ENCODE results near the gene FNDC11.
"Not testable (repeated sequence)": the region's sequence is repeated elsewhere in the genome, so short reads cannot be mapped to it uniquely, and the experiment has no call there.

The FNDC11 gene

DNA sequence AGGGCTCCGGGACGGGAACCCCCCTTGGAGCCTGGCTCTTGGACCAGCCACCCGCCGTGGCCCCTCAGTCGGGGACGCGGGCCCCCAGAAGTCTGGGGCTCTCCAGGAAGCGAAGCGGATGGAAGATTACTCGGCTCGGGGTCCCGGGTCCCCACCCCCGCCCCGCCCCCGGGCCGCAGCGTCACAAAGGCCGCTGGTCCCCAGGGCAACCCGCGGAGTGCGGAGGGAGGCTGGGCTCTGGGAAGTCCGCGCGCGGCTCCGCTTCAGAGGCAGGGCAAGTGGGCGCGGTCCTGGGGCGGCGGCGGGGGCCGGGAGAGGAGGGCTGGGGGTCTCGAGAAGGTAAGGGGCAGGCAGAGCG, at the start of gene FNDC11:
Gene FNDC11, plus strand, starts transcription at position 227 of the 358 bp plus-strand sequence. CDS start 1,505 bp downstream, outside the sequence.
- DNase-seq (ENCODE audit: low read depth) = no peak

- DNase-seq (ENCODE audit: low read depth) = no peak
Measured at GRCh38 chr20:63504642-63505041, 49.3 kb upstream of the FNDC11 start.

- DNase-seq (ENCODE audit: low read depth) = no peak
Measured at GRCh38 chr20:63505281-63505680, 48.7 kb upstream of the FNDC11 start.

- DNase-seq (ENCODE audit: low read depth) = no peak
Measured at GRCh38 chr20:63505723-63506122, 48.2 kb upstream of the FNDC11 start.

DNA sequence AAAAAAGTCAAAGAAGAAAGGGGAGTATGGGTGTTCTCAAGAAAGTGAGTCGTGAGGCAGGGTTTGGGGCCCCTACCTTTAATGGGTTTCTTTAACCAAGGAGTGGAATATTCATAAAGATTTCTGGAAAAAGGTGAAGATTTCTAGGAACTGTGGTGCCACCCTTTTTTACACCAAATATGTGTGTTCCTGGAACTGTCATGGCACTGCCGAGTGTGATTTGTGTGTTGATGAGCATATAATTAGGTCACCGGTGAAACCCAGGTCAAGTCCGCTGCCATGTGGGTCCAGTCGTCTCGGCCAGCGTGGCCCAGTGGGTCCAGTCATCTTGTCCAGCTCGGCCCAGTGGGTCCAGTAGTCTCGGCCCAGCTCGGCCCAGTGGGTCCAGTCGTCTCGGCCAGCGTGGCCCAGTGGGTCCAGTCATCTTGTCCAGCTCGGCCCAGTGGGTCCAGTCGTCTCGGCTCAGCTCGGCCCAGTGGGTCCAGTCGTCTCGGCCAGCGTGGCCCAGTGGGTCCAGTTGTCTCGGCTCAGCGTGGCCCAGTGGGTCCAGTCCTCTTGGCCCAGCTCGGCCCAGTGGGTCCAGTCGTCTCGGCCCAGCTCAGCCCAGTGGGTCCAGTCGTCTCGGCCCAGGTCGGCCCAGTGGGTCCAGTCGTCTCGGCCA, 46.7 kb upstream of the FNDC11 start:
- no peak for DNase-seq (ENCODE audit: low read depth)

- DNase-seq (ENCODE audit: low read depth) = no peak
Measured at GRCh38 chr20:63508072-63508768, 45.7 kb upstream of the FNDC11 start.

DNA sequence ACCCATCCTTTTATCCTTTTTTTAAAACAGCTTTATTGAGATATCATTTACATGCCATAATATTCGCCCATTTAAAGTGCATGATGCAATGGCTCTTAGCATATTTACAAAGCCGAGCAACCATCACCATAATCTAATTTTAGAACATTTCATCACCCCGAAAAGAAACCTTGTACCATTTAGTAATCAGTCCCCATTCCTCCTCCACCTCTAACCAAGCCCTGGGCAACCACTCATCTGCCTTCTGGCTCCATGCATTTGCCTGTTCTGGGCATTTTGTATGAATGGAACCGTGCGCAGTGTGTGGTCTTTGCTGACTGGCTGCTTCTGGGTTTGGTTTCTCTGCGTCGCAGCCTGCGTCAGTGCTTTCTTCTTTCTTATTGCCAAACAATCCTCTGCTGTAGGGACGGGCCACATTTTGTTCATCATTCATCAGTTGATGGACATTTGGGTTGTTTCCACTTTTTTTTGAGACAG, 44.8 kb upstream of the FNDC11 start:
- DNase-seq (ENCODE audit: low read depth) = no peak

- no peak for DNase-seq (ENCODE audit: low read depth)
Measured at GRCh38 chr20:63513207-63513606, 40.8 kb upstream of the FNDC11 start.

DNA sequence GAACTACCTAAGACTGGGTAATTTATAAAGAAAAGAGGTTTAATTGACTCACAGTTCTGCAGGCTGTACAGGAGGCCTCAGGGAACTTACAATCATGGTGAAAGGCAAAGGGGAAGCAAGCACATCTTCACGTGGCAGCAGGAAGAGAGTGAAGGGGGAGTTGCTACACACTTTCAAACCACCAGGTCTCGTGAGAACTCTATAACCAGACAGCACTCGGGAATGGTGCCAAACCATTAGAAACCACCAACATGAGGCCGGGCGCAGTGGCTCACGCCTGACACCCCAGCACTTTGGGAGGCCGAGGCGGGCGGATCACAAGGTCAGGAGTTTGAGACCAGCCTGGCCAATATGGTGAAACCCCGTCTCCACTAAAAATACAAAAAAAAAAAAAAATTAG, 39.4 kb upstream of the FNDC11 start:
- DNase-seq (ENCODE audit: low read depth) = not testable (repeated sequence)

DNA sequence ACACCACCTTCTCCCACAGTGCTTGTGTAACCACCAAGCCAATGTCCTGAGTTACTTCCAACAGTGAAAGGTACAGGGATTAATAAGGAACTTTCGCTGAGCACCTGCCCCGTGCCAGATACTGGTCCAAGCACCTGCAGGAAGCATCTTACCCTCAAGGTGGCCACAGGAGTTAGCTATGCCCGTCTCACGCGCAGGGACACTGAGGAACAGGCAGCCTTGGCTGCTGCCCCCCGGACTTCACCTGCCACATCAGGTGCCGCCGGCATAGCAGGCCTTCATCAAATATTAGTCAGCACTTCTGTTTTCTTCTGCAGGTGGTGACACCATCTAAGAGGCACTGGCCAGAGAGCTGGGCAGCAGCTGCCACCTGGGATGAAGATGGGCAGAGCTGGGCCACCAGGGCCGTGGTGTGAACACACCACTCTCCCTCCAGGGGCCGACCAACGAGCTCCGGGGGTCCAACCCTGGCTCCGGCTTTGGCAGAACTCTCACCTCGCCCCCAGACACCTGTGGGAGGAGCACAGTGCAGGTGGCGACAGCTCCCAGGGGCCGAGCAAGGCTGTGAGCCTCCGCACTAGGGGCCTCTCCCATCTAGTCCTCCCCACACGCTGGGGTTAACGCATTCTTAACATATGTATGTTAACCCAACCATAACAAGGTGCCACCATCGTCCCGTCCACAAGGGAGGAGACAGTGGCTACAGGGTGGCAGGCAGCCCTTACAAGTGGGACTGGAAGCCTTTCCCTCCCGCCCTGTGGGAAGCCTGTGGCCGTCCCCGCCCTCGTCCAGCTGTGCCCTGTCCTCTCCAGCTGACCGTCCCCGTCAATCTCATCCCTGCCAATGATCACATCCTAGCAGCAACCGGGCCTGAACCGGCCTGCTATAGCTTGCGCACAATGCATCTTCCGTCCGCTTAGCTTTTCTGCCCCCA, 36.3 kb upstream of the FNDC11 start:
- DNase-seq (ENCODE audit: low read depth) = no peak

DNA sequence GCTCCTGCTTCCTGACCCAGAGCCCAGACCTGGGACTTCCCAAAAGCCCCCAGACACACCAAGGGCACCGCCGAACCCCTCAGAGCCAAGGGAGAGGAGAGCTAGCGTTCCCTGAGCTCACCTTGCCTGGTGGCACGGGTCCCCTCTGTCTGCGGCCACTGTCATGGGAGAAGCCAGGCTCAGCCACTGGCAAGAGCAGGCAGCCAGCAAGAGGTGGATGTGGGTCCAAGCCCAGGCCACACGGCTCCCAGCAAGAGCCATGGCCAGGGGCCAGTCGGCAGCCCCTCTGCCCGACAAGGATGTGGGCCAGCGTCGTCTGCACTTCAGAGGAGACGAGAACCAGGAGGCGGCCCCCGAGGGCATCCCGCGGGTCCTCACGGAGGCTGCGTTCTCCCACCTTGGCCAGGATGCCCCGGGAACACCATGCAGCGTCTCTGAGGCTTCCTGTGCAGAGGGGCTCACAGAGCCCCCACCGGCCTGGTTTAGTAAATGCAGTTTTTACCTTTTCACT, 35.6 kb upstream of the FNDC11 start:
- DNase-seq (ENCODE audit: low read depth) = no peak

DNA sequence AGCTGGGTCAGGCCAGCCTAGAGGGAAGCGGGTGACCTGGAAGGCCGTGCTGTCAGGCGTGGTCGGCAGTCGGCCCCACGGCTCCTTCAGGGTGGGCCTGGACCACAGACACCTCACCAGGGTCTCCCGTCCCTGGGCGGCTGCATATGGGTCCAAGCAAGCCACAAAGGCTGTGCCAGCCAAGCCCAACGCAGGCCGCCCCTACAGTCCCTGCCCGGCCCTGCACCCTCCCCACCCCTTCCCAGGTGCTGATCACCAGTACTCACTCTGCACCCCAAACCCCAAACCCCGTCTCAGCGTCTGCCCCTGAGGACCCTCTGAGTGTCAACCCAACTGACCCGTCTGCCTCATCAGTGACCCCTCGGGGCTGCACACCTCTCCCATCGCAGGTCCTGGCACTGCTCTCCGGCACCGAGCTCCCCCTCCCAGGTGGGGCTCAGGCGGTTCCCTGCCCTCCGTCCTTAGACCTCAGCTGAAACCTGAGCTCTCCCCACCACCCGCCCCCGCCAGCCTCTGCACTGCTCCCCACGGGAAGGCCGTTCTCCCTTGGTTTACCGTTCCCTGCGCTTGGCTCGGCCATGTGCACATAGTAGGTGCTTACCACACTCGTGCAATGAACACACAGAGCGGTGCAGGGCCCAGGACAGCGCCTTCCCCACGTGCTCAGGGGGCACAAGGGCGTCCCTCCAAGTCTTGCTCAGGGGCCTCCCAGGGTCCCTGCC, 34.9 kb upstream of the FNDC11 start:
- DNase-seq (ENCODE audit: low read depth) = no peak

GRCh38 chr20:63519668-63520503, 34.1 kb upstream of the FNDC11 start:
- DNase-seq (ENCODE audit: low read depth) = no peak

- DNase-seq (ENCODE audit: low read depth) = peak; percentile 58
Measured at GRCh38 chr20:63520504-63520933, 33.4 kb upstream of the FNDC11 start, which contains the start of gene PPDPF. Gene PPDPF, plus strand, starts transcription at chr20:63520765. Its CDS starts 544 bp downstream, at chr20:63521309.

GRCh38 chr20:63520934-63521601, 32.9 kb upstream of the FNDC11 start:
- DNase-seq (ENCODE audit: low read depth) = peak; percentile 36

- no peak for DNase-seq (ENCODE audit: low read depth)
Measured at GRCh38 chr20:63521602-63522001, 32.4 kb upstream of the FNDC11 start.

GRCh38 chr20:63522091-63522868, 31.7 kb upstream of the FNDC11 start:
- no peak for DNase-seq (ENCODE audit: low read depth)

DNA sequence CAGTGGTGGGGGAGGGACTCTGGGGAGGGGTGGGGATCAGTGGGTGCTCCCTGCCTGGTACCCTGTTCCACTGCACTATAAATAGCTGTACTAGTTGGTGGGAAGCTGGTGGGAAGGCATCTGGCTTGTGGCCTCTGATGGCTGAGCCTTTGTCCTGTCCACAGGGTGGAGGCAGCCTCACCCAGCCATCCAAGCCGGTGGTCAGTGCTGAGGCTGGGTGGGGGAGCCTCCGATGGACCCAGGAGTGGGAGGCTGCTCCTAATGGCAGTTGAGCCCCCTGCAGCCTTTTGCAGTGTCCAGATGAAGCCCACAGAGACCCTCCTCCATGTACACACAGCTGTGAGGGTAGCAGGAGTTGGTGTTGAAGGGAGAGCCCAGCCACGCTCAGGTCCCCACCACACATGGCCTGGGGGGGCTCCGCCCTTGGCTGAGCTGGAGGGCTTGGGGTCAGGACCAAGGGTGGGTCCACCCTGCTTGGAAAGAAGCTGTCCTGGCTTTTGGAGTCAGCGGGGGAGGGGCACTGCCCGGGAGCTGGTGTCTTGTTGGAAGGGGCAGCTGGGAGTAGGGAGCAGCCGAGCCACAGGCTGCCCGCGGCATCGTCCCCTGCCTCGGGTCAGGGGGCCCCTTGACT, 30.9 kb upstream of the FNDC11 start:
- no peak for DNase-seq (ENCODE audit: low read depth)

GRCh38 chr20:63525185-63525584, 28.8 kb upstream of the FNDC11 start:
- DNase-seq (ENCODE audit: low read depth) = no peak
